GM21367 (cell line): ENCODE results near the gene RPS27L.

Experiments used
- ATAC-seq: cut with Tn5 transposase; IDR thresholded peaks from one replicate; pipeline ENCODE4 v1.9.1; 2021; ENCODE audit not compliant: unreplicated experiment

The RPS27L gene

GRCh38 chr15:63157118-63157843 lies at the start of gene RPS27L:
RPS27L (minus strand) TSS chr15:63157477; CDS start chr15:63157405, 72 bp downstream.
- peak; percentile 80 for ATAC-seq

GRCh38 chr15:63206079-63206478 lies 48.8 kb upstream of the RPS27L start:
- no peak for ATAC-seq

GRCh38 chr15:63203451-63204090 lies 46.3 kb upstream of the RPS27L start:
- ATAC-seq = no peak

- ATAC-seq = no peak
Observed at GRCh38 chr15:63202861-63203260, 45.6 kb upstream of the RPS27L start.

GRCh38 chr15:63200464-63201249 lies 43.4 kb upstream of the RPS27L start:
- ATAC-seq = no peak

- no peak for ATAC-seq
Observed at GRCh38 chr15:63198371-63199250, 41.3 kb upstream of the RPS27L start.

GRCh38 chr15:63197626-63198025 lies 40.3 kb upstream of the RPS27L start:
- ATAC-seq = no peak

GRCh38 chr15:63196842-63197241 lies 39.6 kb upstream of the RPS27L start:
- no peak for ATAC-seq

GRCh38 chr15:63195569-63196015 lies 38.3 kb upstream of the RPS27L start:
- no peak for ATAC-seq

- no peak for ATAC-seq
Observed at GRCh38 chr15:63194880-63195568, 37.7 kb upstream of the RPS27L start.

GRCh38 chr15:63194302-63194701 lies 37.0 kb upstream of the RPS27L start:
- ATAC-seq = no peak

GRCh38 chr15:63192619-63193206 lies 35.4 kb upstream of the RPS27L start:
- ATAC-seq = no peak

GRCh38 chr15:63191895-63192618 lies 34.8 kb upstream of the RPS27L start:
- ATAC-seq = peak; percentile 33

GRCh38 chr15:63190769-63191649 lies 33.7 kb upstream of the RPS27L start:
- ATAC-seq = no peak

- no peak for ATAC-seq
Observed at GRCh38 chr15:63189941-63190768, 32.9 kb upstream of the RPS27L start.

GRCh38 chr15:63188926-63189871 lies 31.9 kb upstream of the RPS27L start, which contains the start of gene RAB8B:
RAB8B (plus strand) TSS chr15:63189606; CDS start chr15:63189625, 19 bp downstream.
- ATAC-seq = peak; percentile 62
